HepG2 (cell line): ENCODE data around the gene TOE1. TPM values are rescaled to one million over a fixed set of nuclear protein-coding genes. Genes with fewer than 3 reads are reported as not detected.
A peak's percentile ranks its signal among the peaks of the same experiment; 100 is the strongest.

Experiments used
- ATF5 ChIP-seq: sonication (generic); formaldehyde crosslinking; IDR thresholded peaks from 2 replicates; pipeline ENCODE4 v1.4.0; 2020; ENCODE audit warnings: mild to moderate bottlenecking, low read depth, missing genetic modification reagents
- BRF2 ChIP-seq: sonication (generic); formaldehyde crosslinking; IDR thresholded peaks from 2 replicates; pipeline ENCODE4 v1.8.1; 2022; ENCODE audit warnings: mild to moderate bottlenecking, missing genetic modification reagents
- CSRNP2 ChIP-seq: sonication (generic); formaldehyde crosslinking; conservative IDR thresholded peaks from 2 replicates; pipeline ENCODE4 v1.8.0; 2022; ENCODE audit warnings: low read depth, missing genetic modification reagents
- FOXK1 ChIP-seq: sonication (generic); formaldehyde crosslinking; IDR thresholded peaks from 2 replicates; pipeline ENCODE4 v1.4.0; 2020; ENCODE audit warnings: low read depth, missing genetic modification reagents, borderline replicate concordance
- HOXA9 ChIP-seq: sonication (generic); formaldehyde crosslinking; IDR thresholded peaks from 2 replicates; pipeline ENCODE4 v1.8.1; 2022; ENCODE audit warnings: missing genetic modification reagents, mild to moderate bottlenecking, moderate library complexity, borderline replicate concordance
- MED1 ChIP-seq: sonication (generic); formaldehyde crosslinking; IDR thresholded peaks from 2 replicates; pipeline ENCODE4 v1.4.0; 2020; ENCODE audit warnings: missing genetic modification reagents
- MNT ChIP-seq: fragments of 450-650 bp; IDR thresholded peaks from 2 replicates; pipeline ENCODE4 v1.6.1; 2016
- MTA1 ChIP-seq: sonication (generic); formaldehyde crosslinking; IDR thresholded peaks from 2 replicates; pipeline ENCODE4 v1.4.0; 2020; ENCODE audit warnings: missing genetic modification reagents, mild to moderate bottlenecking, borderline replicate concordance
- RELA ChIP-seq: sonication (generic); formaldehyde crosslinking; IDR thresholded peaks from 2 replicates; pipeline ENCODE4 v1.4.0; 2020; ENCODE audit warnings: missing genetic modification reagents
- SKIL ChIP-seq: sonication (generic); formaldehyde crosslinking; IDR thresholded peaks from 2 replicates; pipeline ENCODE4 v1.8.0; 2022; ENCODE audit warnings: missing genetic modification reagents, mild to moderate bottlenecking, moderate library complexity, borderline replicate concordance
- SYNCRIP ChIP-seq: fragments of 200-400 bp; formaldehyde crosslinking; IDR thresholded peaks from 2 replicates; pipeline ENCODE4 v1.6.1; 2018; ENCODE audit warnings: mild to moderate bottlenecking, low read depth, low read length; ENCODE audit not compliant: insufficient read depth
- TEF ChIP-seq: sonication (generic); formaldehyde crosslinking; IDR thresholded peaks from 2 replicates; pipeline ENCODE4 v1.5.0; 2020; ENCODE audit warnings: missing genetic modification reagents
- ZFY ChIP-seq: sonication (generic); formaldehyde crosslinking; IDR thresholded peaks from 2 replicates; pipeline ENCODE4 v1.4.0; 2020; ENCODE audit warnings: missing genetic modification reagents
- ZNF335 ChIP-seq: sonication (generic); formaldehyde crosslinking; IDR thresholded peaks from 2 replicates; pipeline ENCODE4 v1.4.0; 2020; ENCODE audit warnings: missing genetic modification reagents
- ZNF687 ChIP-seq: sonication (generic); formaldehyde crosslinking; IDR thresholded peaks from 2 replicates; pipeline ENCODE4 v1.5.1; 2020; ENCODE audit warnings: mild to moderate bottlenecking, missing genetic modification reagents, moderate library complexity
- polyA plus RNA-seq, 8 experiments: library from polyadenylated mRNA; depleted of rRNA in 3 of 8; stranded (reverse) in 7 of 8; unstranded in 1 of 8; fragments of >200 nt; fragmentation: Illumina TruSeq in 4 of 8; extraction: Trizol in 4 of 8; gene quantifications; 2 replicates each; pipeline versions ENCODE4 v1.2.1 to v1.2.3, GENCODE V29; 2011 to 2016; ENCODE audit warnings: low read depth in 4 of 8, missing spikeins in 1 of 8, mixed read lengths in 1 of 8; ENCODE audit not compliant: insufficient read depth in 1 of 8
- total RNA-seq, 5 experiments: library from RNA; depleted of rRNA; stranded (reverse); fragments of >200 nt; fragmentation: Illumina TruSeq; extraction: Trizol; gene quantifications; 2 replicates each; pipeline ENCODE4 v1.2.3, GENCODE V29; 2016; ENCODE audit warnings: low read depth in 1 of 5

Gene TOE1
- total and polyA plus RNA-seq, 2 of the 13 experiments (the other 11 are each of a cell fraction or from before 2014, with no cell fraction given) = 14.1 to 19.0 TPM

GRCh38 chr1:45339789-45340558 lies at the start of gene TOE1, which contains the start of gene MUTYH (continued):
- peak; percentile 97 for TF ChIP-seq ZNF687 (CRISPR knock-in tag)
- TF ChIP-seq RELA (CRISPR knock-in tag) = no peak
- peak; percentile 49; the same call in 1 of the 2 replicates for TF ChIP-seq SKIL (CRISPR knock-in tag)
- TF ChIP-seq MNT = no peak; the same call in 1 of the 2 replicates
- TF ChIP-seq MED1 (CRISPR knock-in tag) = peak; percentile 60; the same call in 1 of the 2 replicates
- TF ChIP-seq ZFY = peak; percentile 80
- TF ChIP-seq HOXA9 (CRISPR knock-in tag) = no peak
- no peak for TF ChIP-seq SYNCRIP
- peak; percentile 26; the same call in 1 of the 2 replicates for TF ChIP-seq FOXK1 (CRISPR knock-in tag)
- peak; percentile 98 for TF ChIP-seq ZNF335
- peak; percentile 83; the same call in 1 of the 2 replicates for TF ChIP-seq BRF2 (CRISPR knock-in tag)
- TF ChIP-seq ATF5 = no peak
- TF ChIP-seq TEF (CRISPR knock-in tag) = no peak
- TF ChIP-seq MTA1 = peak; percentile 82; the same call in 1 of the 2 replicates
- TF ChIP-seq CSRNP2 (CRISPR knock-in tag) = no peak
